Measurements from ENCODE around the gene DISC1. TPM values are rescaled to one million over a fixed set of nuclear protein-coding genes. Genes with fewer than 3 reads are reported as not detected.
"Not testable (repeated sequence)": the region's sequence is repeated elsewhere in the genome, so short reads cannot be mapped to it uniquely, and the experiment has no call there.

DISC1 gene
- total RNA-seq, 2 experiments from 2014 or later: 12.6 to 14.7 TPM

DNA sequence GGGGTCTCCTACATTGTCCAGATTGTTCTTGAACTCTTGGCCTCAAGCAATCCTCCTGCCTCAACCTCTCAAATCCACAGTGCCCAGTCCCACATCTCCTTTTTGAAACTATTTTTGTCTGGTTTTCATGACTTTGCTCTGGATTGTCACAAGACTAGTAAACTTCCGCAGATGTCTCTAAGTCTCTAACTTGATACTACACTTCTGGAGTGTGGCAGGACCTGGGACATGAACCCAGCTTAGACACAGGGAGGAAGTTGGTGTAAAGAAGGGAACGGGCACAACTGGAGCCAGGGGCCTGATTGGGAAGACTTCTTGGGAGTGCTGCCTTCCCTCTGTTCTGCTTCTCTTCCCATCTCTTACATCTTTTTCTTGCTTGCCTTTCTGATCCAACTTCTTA, 16.2 kb upstream of the DISC1 start:
- Mint-ChIP-seq H3K27me3 (ENCODE audit: low read depth) (peaks cover 11% of the 10 kb centered on the region), H3K4me3 (no peak overlapping the region), H3K27ac (no peak overlapping the region), H3K9me3 (ENCODE audit: insufficient read depth) (peaks cover 18% of the 10 kb centered on the region), H3K4me1 (ENCODE audit: low read depth) (peaks cover 53% of the 10 kb centered on the region), H3K36me3 (ENCODE audit: low read depth) (peaks cover 34% of the 10 kb centered on the region)
- CTCF ChIA-PET: no interaction called here
- POLR2A ChIA-PET: no interaction called here
- DNase-seq (no peak), ATAC-seq (no peak)

- no peak for DNase-seq
Measured at GRCh38 chr1:231611111-231611510, 15.5 kb upstream of the DISC1 start.

GRCh38 chr1:231611851-231612250, 14.7 kb upstream of the DISC1 start:
- peaks cover 42% of the 10 kb centered on the region for H3K36me3 Mint-ChIP-seq (ENCODE audit: low read depth)
- ChIA-PET CTCF (interaction anchor here (1.0 to 2.6 kb wide), 2 partner anchors 8 to 255 kb away, joined by 3 to 10 read pairs; no protein-coding TSS in a partner anchor), POLR2A (interaction anchor here (1.5 to 3.1 kb wide), 2 partner anchors 14 to 274 kb away, joined by 6 to 14 read pairs; partner anchors contain the start of genes EXOC8 and SPRTN)
- H3K4me3 Mint-ChIP-seq: peak overlapping the region; percentile 56
- peak overlapping the region; percentile 88 for H3K27ac Mint-ChIP-seq
- H3K9me3 Mint-ChIP-seq (ENCODE audit: insufficient read depth): peaks cover 26% of the 10 kb centered on the region
- peaks cover 11% of the 10 kb centered on the region for H3K27me3 Mint-ChIP-seq (ENCODE audit: low read depth)
- H3K4me1 Mint-ChIP-seq (ENCODE audit: low read depth): peaks cover 60% of the 10 kb centered on the region
- ATAC-seq: peak; percentile 4
- DNase-seq: no peak

More at GRCh38 chr1:231611111-231611510, 15.5 kb upstream of the DISC1 start:
- Mint-ChIP-seq H3K27ac (peak overlapping the region; percentile 58), H3K36me3 (ENCODE audit: low read depth) (peaks cover 38% of the 10 kb centered on the region), H3K27me3 (ENCODE audit: low read depth) (peaks cover 11% of the 10 kb centered on the region), H3K9me3 (ENCODE audit: insufficient read depth) (peaks cover 22% of the 10 kb centered on the region), H3K4me3 (no peak overlapping the region), H3K4me1 (ENCODE audit: low read depth) (peaks cover 56% of the 10 kb centered on the region)
- ChIA-PET POLR2A (interaction anchor here (3.1 kb wide), 1 partner anchor 273 kb away, joined by 14 read pairs; the partner anchor contains the start of genes EXOC8 and SPRTN), CTCF (interaction anchor here (1.0 to 2.6 kb wide), 2 partner anchors 7 to 254 kb away, joined by 3 to 10 read pairs; no protein-coding TSS in a partner anchor)
- no peak for ATAC-seq

GRCh38 chr1:231612393-231613089, 14.0 kb upstream of the DISC1 start:
- DNase-seq: peak; percentile 83
- peak overlapping the region; percentile 56 for H3K4me3 Mint-ChIP-seq

GRCh38 chr1:231613419-231614349, 12.9 kb upstream of the DISC1 start:
- ATAC-seq: no peak
- ChIA-PET CTCF (interaction anchor here (1.0 to 2.6 kb wide), 5 partner anchors 9 to 83 kb away, joined by 3 to 10 read pairs (median 4); no protein-coding TSS in a partner anchor), POLR2A (interaction anchor here (1.0 to 3.1 kb wide), 3 partner anchors 13 to 276 kb away, joined by 3 to 14 read pairs (median 8); partner anchors contain the start of genes DISC1, EXOC8, SPRTN and TSNAX)
- H3K4me3 Mint-ChIP-seq: peak overlapping the region; percentile 56
- peaks cover 39% of the 10 kb centered on the region for H3K36me3 Mint-ChIP-seq (ENCODE audit: low read depth)
- H3K27ac Mint-ChIP-seq: peak overlapping the region; percentile 88
- peaks cover 57% of the 10 kb centered on the region for H3K4me1 Mint-ChIP-seq (ENCODE audit: low read depth)
- peaks cover 26% of the 10 kb centered on the region for H3K9me3 Mint-ChIP-seq (ENCODE audit: insufficient read depth)
- peaks cover 5% of the 10 kb centered on the region for H3K27me3 Mint-ChIP-seq (ENCODE audit: low read depth)
- DNase-seq: no peak

More at GRCh38 chr1:231612393-231613089, 14.0 kb upstream of the DISC1 start:
- H3K27me3 Mint-ChIP-seq (ENCODE audit: low read depth): peaks cover 7% of the 10 kb centered on the region
- H3K9me3 Mint-ChIP-seq (ENCODE audit: insufficient read depth): peaks cover 26% of the 10 kb centered on the region
- CTCF ChIA-PET: interaction anchor here (1.0 to 2.6 kb wide), 5 partner anchors 9 to 255 kb away, joined by 3 to 10 read pairs (median 4); no protein-coding TSS in a partner anchor
- H3K27ac Mint-ChIP-seq: peak overlapping the region; percentile 88
- peaks cover 60% of the 10 kb centered on the region for H3K4me1 Mint-ChIP-seq (ENCODE audit: low read depth)
- POLR2A ChIA-PET: interaction anchor here (1.0 to 3.1 kb wide), 4 partner anchors 14 to 275 kb away, joined by 3 to 14 read pairs (median 7); partner anchors contain the start of genes DISC1, EXOC8, SPRTN and TSNAX
- peaks cover 42% of the 10 kb centered on the region for H3K36me3 Mint-ChIP-seq (ENCODE audit: low read depth)
- peak; percentile 93 for ATAC-seq

GRCh38 chr1:231616667-231617066, 9.9 kb upstream of the DISC1 start:
- Mint-ChIP-seq H3K4me3 (no peak overlapping the region), H3K36me3 (ENCODE audit: low read depth) (peaks cover 24% of the 10 kb centered on the region), H3K27me3 (ENCODE audit: low read depth) (peaks cover 17% of the 10 kb centered on the region), H3K9me3 (ENCODE audit: insufficient read depth) (peaks cover 23% of the 10 kb centered on the region), H3K4me1 (ENCODE audit: low read depth) (peaks cover 46% of the 10 kb centered on the region), H3K27ac (peak overlapping the region; percentile 31)
- ChIA-PET CTCF (interaction anchor here (1.0 to 1.7 kb wide), 4 partner anchors 11 to 279 kb away, joined by 3 to 8 read pairs (median 3); partner anchors contain the start of genes EXOC8 and SPRTN), POLR2A (no interaction called here)
- ATAC-seq: no peak
- no peak for DNase-seq

GRCh38 chr1:231618609-231619256, 7.9 kb upstream of the DISC1 start:
- Mint-ChIP-seq H3K4me3 (no peak overlapping the region), H3K9me3 (ENCODE audit: insufficient read depth) (peaks cover 20% of the 10 kb centered on the region), H3K4me1 (ENCODE audit: low read depth) (peaks cover 25% of the 10 kb centered on the region), H3K36me3 (ENCODE audit: low read depth) (peaks cover 20% of the 10 kb centered on the region), H3K27ac (no peak overlapping the region), H3K27me3 (ENCODE audit: low read depth) (peaks cover 31% of the 10 kb centered on the region)
- ATAC-seq (no peak), DNase-seq (no peak)
- ChIA-PET POLR2A (no interaction called here), CTCF (interaction anchor here (1.4 kb wide), 1 partner anchor 17 kb away, joined by 4 read pairs; no protein-coding TSS in a partner anchor)

GRCh38 chr1:231619257-231619634, 7.3 kb upstream of the DISC1 start:
- ChIA-PET CTCF (interaction anchor here (1.4 kb wide), 1 partner anchor 18 kb away, joined by 4 read pairs; no protein-coding TSS in a partner anchor), POLR2A (no interaction called here)
- ATAC-seq: no peak
- H3K4me3 Mint-ChIP-seq: no peak overlapping the region
- peaks cover 33% of the 10 kb centered on the region for H3K27me3 Mint-ChIP-seq (ENCODE audit: low read depth)
- H3K36me3 Mint-ChIP-seq (ENCODE audit: low read depth): peaks cover 15% of the 10 kb centered on the region
- H3K4me1 Mint-ChIP-seq (ENCODE audit: low read depth): peaks cover 20% of the 10 kb centered on the region
- peaks cover 15% of the 10 kb centered on the region for H3K9me3 Mint-ChIP-seq (ENCODE audit: insufficient read depth)
- no peak for DNase-seq
- H3K27ac Mint-ChIP-seq: no peak overlapping the region

DNA sequence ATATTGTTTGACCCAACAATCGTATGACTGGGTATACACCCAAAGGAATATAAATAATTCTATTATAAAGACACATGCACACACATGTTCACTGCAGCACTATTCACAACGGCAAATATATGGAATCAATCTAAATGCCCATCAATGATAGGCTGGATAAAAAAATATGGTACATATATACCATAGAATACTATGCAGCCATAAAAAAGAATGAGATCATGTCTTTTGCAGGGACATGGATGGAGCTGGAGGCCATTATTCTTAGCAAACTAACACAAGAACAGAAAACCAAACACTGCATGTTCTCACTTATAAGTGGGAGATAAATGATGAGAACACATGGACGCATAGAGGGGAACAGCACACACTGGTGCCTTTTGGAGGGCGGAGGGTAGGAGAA, 1.5 kb upstream of the DISC1 start:
- CTCF ChIA-PET: interaction anchor here (1.3 to 1.4 kb wide), 2 partner anchors 12 to 19 kb away, joined by 5 to 6 read pairs; no protein-coding TSS in a partner anchor
- H3K9me3 Mint-ChIP-seq (ENCODE audit: insufficient read depth); H3K36me3 Mint-ChIP-seq (ENCODE audit: low read depth); ATAC-seq; H3K4me3 Mint-ChIP-seq; POLR2A ChIA-PET; DNase-seq; H3K27ac Mint-ChIP-seq: not testable (repeated sequence)
- peaks cover 29% of the 10 kb centered on the region for H3K27me3 Mint-ChIP-seq (ENCODE audit: low read depth)
- H3K4me1 Mint-ChIP-seq (ENCODE audit: low read depth): peaks cover 30% of the 10 kb centered on the region

GRCh38 chr1:231625975-231626534, 535 bp upstream of the DISC1 start:
- ATAC-seq (peak; percentile 13), DNase-seq (no peak)
- peak overlapping the region; percentile 87 for H3K4me3 Mint-ChIP-seq
- peak overlapping the region; percentile 87 for H3K27ac Mint-ChIP-seq
- no peaks in the 10 kb centered on the region for H3K36me3 Mint-ChIP-seq (ENCODE audit: low read depth)
- ChIA-PET POLR2A (interaction anchor here (1.6 kb wide), 1 partner anchor 12 kb away, joined by 8 read pairs; no protein-coding TSS in a partner anchor), CTCF (interaction anchor here (1.3 to 1.4 kb wide), 2 partner anchors 13 to 20 kb away, joined by 5 to 6 read pairs; no protein-coding TSS in a partner anchor)
- H3K4me1 Mint-ChIP-seq (ENCODE audit: low read depth): peaks cover 30% of the 10 kb centered on the region
- peaks cover 24% of the 10 kb centered on the region for H3K27me3 Mint-ChIP-seq (ENCODE audit: low read depth)
- H3K9me3 Mint-ChIP-seq (ENCODE audit: insufficient read depth): no peaks in the 10 kb centered on the region

All from activated CD8-positive, alpha-beta T cell treated with anti-CD3 and anti-CD28 coated beads, Interleukin-2, amount 10 ng/mL, durations not matched to agents 7 days and 5 days (primary cell).